22Rv1 (cell line): ENCODE results near the gene VMP1.

Experiments
- H3K27ac ChIP-seq: fragments of 450-650 bp; 2 replicates; pipeline ENCODE4 v1.5.1; 2017
- ZFX ChIP-seq: fragments of 450-650 bp; IDR thresholded peaks from 2 replicates; pipeline ENCODE4 v1.6.1; 2017; ENCODE audit warnings: antibody characterized with exemption, borderline replicate concordance
- TF ChIP-seq, protein P1 (sequence below): fragments of 450-650 bp; IDR thresholded peaks from 2 replicates; pipeline ENCODE4 v1.5.1; 2017; ENCODE audit warnings: mild to moderate bottlenecking

VMP1 gene

DNA sequence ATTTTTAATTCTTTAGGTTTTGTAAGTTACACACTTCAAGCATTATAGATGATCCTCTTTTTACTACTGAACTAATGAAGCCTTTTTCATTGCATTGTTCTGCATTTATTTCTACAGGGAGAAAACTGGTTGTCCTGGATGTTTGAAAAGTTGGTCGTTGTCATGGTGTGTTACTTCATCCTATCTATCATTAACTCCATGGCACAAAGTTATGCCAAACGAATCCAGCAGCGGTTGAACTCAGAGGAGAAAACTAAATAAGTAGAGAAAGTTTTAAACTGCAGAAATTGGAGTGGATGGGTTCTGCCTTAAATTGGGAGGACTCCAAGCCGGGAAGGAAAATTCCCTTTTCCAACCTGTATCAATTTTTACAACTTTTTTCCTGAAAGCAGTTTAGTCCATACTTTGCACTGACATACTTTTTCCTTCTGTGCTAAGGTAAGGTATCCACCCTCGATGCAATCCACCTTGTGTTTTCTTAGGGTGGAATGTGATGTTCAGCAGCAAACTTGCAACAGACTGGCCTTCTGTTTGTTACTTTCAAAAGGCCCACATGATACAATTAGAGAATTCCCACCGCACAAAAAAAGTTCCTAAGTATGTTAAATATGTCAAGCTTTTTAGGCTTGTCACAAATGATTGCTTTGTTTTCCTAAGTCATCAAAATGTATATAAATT lies 132.3 kb downstream of the VMP1 start:
- H3K27ac ChIP-seq = peak overlapping the region; percentile 100
- TF ChIP-seq, protein P1, sequence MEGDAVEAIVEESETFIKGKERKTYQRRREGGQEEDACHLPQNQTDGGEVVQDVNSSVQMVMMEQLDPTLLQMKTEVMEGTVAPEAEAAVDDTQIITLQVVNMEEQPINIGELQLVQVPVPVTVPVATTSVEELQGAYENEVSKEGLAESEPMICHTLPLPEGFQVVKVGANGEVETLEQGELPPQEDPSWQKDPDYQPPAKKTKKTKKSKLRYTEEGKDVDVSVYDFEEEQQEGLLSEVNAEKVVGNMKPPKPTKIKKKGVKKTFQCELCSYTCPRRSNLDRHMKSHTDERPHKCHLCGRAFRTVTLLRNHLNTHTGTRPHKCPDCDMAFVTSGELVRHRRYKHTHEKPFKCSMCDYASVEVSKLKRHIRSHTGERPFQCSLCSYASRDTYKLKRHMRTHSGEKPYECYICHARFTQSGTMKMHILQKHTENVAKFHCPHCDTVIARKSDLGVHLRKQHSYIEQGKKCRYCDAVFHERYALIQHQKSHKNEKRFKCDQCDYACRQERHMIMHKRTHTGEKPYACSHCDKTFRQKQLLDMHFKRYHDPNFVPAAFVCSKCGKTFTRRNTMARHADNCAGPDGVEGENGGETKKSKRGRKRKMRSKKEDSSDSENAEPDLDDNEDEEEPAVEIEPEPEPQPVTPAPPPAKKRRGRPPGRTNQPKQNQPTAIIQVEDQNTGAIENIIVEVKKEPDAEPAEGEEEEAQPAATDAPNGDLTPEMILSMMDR = no peak
- TF ChIP-seq ZFX = no peak

DNA sequence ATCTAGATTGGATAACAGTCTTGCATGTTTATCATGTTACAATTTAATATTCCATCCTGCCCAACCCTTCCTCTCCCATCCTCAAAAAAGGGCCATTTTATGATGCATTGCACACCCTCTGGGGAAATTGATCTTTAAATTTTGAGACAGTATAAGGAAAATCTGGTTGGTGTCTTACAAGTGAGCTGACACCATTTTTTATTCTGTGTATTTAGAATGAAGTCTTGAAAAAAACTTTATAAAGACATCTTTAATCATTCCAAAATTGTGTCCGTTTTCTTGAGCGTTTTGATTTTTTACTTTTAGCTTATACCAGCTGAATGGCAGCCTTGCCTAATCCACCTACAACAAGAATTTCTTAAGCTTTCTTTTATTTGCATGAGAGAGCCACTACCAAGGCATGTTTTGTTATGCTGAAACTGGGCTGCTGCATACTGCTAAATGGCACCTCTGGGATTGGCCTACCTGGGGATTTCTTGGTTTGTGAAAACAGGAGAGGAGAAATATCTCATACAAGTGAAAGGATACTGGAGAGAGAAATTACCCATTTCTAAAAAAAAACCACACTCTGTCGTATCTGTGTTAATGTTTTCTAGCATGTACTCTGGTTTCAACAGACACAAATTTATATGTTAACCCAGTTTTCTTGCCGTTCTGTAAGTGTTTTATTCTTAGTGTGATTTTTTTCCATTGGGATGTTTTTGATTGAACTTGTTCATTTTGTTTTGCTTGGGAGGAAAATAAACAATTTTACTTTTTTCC lies 133.1 kb downstream of the VMP1 start:
- TF ChIP-seq, protein P1 = no peak
- TF ChIP-seq ZFX = no peak
- H3K27ac ChIP-seq = peak overlapping the region; percentile 100

DNA sequence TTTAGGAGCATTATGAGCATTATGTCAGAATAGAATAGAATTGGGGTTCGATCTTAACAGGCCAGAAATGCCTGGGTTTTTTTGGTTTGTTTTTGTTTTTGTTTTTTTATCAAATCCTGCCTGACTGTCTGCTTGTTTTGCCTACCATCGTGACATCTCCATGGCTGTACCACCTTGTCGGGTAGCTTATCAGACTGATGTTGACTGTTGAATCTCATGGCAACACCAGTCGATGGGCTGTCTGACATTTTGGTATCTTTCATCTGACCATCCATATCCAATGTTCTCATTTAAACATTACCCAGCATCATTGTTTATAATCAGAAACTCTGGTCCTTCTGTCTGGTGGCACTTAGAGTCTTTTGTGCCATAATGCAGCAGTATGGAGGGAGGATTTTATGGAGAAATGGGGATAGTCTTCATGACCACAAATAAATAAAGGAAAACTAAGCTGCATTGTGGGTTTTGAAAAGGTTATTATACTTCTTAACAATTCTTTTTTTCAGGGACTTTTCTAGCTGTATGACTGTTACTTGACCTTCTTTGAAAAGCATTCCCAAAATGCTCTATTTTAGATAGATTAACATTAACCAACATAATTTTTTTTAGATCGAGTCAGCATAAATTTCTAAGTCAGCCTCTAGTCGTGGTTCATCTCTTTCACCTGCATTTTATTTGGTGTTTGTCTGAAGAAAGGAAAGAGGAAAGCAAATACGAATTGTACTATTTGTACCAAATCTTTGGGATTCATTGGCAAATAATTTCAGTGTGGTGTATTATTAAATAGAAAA lies 133.8 kb downstream of the VMP1 start:
- peak overlapping the region; percentile 100 for H3K27ac ChIP-seq

DNA sequence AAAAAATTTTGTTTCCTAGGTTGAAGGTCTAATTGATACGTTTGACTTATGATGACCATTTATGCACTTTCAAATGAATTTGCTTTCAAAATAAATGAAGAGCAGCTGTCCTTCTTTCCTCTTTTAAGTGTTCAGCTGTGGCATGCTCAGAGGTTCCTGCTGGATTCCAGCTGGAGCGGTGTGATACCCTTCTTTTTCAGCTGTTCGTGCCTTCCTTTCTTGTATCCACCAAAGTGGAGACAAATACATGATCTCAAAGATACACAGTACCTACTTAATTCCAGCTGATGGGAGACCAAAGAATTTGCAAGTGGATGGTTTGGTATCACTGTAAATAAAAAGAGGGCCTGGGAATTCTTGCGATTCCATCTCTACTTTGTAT lies 134.4 kb downstream of the VMP1 start:
- peak overlapping the region; percentile 100 for H3K27ac ChIP-seq

DNA sequence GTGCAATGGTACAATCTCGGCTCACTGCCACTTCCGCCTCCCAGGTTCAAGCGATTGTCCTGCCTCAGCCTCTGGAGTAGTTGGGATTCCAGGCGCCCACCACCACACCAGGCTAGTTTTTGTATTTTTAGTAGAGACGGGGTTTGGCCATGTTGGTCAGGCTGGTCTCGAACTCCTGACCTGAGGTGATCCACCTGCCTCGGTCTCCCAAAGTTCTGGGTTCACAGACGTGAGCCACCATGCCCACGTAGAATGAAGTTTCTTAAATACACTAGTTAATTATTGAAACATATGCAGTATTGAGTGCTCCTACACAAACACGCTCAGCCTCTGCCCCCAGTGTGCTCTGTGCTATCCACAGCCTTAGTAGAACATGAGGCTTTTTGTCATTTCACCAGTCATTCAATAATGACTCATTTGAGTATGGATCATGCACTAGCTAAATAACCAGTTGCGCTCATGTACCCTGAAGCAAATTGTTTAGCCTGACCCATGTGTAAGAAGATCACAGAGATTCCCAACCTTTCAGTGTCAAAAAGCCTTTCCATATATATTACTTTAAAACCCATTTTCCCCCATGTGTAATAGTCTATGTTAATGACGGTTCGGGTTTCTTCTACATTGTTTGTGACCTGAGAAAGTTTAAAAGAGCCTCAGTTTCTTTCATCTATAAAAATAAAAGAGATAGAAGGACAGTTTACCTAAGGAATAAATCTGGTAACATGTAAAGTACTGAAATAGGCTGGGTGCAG lies 135.6 kb downstream of the VMP1 start:
- peak overlapping the region; percentile 100 for H3K27ac ChIP-seq
- no peak for TF ChIP-seq ZFX
- TF ChIP-seq, protein P1 = no peak

DNA sequence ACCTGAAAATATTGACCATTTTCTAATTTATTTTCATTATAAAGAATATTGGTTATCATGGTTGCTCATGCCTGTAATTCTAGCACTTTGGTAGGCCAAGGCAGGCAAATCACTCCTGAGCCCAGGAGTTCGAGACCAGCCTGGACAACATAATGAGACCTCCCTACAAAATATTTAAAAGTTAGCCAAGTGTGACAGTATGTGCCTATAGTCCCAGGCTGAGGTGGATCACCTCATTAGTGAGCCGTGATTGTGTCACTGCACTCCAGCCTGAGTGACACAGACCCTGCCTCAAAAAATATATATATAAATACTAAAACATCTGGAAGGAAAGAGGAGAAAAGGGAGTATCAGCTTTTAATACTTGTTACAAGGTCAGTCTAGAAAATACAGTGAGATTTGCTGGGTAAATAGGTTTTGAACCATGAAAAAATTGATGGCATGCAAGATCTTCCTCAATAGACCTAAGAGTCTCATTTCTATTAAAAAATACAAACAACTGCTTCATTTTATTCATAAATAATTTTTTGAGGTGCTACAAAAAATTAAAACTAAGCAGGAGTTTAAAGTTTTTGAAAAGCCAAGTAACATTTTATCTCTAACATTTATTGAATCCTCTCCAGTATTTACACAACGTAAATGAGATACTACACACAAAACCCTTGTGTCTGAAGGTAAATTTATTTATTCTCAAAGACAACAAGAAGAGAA lies 137.6 kb downstream of the VMP1 start:
- no peak for TF ChIP-seq ZFX
- TF ChIP-seq, protein P1 = no peak
- H3K27ac ChIP-seq = peak overlapping the region; percentile 100

DNA sequence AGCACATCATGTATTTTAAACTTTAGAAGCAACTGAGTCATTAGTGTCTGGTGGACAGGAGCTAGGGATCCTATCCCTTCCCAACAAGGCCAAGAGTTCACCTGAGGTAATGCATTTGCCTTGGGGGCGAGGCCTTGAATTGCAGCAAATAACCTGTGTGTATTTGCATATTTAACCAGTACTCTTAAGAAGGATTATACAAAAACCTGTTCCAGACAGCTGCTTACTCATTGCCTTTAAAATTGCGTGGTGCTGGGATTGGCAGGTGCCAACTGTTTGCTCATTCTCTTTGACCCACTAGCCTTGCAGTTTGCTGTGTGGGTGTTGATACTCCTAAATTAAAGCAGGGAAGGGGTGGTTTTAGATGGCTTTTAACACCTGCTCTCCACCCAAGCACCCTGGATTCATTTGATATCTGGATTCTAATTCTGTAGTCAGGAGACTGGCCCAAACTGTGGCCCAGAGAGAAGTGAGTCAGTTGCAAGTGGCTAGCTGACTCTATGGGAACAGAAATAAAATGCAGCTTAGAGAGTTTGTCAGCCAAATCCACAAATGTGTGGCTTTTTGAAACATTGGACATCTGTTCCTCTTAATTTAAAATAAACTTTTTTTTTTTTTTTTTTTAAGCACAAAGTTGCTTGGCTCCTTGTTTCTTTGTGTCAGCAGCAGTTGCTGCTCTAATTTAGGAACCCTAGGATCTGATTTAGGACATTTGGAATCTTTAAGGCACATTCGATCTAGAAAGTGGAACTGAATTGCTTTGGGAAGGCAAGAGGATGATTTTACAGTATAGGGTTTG lies 138.3 kb downstream of the VMP1 start:
- no peak for TF ChIP-seq ZFX
- TF ChIP-seq, protein P1 = no peak
- peak overlapping the region; percentile 100 for H3K27ac ChIP-seq
